ENCODE measurements around the gene CASKIN2.

- TF ChIP-seq, protein P1, sequence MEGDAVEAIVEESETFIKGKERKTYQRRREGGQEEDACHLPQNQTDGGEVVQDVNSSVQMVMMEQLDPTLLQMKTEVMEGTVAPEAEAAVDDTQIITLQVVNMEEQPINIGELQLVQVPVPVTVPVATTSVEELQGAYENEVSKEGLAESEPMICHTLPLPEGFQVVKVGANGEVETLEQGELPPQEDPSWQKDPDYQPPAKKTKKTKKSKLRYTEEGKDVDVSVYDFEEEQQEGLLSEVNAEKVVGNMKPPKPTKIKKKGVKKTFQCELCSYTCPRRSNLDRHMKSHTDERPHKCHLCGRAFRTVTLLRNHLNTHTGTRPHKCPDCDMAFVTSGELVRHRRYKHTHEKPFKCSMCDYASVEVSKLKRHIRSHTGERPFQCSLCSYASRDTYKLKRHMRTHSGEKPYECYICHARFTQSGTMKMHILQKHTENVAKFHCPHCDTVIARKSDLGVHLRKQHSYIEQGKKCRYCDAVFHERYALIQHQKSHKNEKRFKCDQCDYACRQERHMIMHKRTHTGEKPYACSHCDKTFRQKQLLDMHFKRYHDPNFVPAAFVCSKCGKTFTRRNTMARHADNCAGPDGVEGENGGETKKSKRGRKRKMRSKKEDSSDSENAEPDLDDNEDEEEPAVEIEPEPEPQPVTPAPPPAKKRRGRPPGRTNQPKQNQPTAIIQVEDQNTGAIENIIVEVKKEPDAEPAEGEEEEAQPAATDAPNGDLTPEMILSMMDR (IDR thresholded peaks at IDR 0.05) = no peak
- TF ChIP-seq POLR2A (IDR thresholded peaks at IDR 0.05) = no peak
These were observed 49.7 kb upstream of the CASKIN2 start for GRCh38 chr17:75565066-75565465.

Measured in heart left ventricle (tissue), 13 donors.